ENCODE data around the gene RBM41.
"Not testable (repeated sequence)": the region's sequence is repeated elsewhere in the genome, so short reads cannot be mapped to it uniquely, and the experiment has no call there.

The RBM41 gene

DNA sequence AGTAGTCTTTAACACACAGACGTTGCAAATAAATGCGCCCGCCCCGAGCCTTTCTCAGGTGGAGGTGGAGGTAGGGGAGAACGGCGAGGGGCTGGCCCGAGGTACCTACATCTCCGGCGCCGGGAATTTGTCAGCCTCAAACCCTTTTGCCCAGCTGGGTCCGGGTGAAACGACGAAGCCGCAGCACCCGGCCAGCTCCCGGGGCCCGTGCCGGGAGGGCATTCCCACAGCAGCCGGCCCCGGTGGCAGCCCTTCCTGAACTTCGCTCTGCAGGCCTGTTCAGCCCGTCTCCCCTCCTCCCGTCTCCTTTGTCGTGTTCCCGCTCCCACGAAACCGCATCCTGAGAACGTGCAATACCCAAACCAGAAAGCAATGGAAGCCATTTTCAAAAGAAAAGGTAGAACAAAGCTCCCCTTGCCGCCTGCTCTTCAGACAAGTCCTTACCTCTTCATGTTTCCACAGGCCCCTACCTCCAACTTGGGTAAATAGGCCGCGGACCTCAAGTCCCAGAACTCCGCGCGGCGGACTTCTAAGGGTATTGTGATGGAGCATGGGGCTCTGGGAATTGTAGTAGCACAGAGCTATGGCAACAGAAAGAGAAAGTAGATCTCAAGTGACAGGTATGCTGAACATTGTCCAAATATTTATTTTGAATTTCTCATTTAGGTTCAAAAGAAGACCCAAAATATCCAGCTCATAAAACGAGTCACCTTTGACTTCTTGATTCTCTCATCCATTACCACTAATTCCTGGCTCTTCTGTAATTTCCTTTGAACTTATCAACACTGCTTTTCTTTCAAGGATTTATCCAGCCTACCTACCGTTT lies at the start of gene RBM41:
RBM41 (minus strand) TSS at position 501 of the 826 bp plus-strand sequence; CDS start at position 452, 49 bp downstream.
- DNase-seq = peak; percentile 19 to 46

DNA sequence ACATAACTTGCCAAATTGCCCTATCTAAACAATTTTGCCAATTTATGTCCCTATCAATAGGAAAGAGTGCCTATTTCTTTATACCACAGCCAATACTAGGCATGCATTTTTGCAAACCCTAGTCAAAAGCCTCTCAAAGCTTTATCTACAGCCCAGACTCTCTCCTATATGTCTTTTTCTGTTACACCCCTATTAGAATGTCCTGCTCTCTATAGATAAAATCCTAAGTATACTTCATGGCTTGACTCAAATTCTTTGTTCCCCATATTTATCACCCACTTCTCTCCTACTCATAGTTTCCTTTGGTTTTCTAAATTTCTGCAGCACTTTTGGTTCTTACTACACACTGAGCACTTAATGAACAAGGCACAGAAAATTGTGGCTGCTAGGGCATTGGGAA lies 49.6 kb upstream of the RBM41 start:
- no peak for DNase-seq

DNA sequence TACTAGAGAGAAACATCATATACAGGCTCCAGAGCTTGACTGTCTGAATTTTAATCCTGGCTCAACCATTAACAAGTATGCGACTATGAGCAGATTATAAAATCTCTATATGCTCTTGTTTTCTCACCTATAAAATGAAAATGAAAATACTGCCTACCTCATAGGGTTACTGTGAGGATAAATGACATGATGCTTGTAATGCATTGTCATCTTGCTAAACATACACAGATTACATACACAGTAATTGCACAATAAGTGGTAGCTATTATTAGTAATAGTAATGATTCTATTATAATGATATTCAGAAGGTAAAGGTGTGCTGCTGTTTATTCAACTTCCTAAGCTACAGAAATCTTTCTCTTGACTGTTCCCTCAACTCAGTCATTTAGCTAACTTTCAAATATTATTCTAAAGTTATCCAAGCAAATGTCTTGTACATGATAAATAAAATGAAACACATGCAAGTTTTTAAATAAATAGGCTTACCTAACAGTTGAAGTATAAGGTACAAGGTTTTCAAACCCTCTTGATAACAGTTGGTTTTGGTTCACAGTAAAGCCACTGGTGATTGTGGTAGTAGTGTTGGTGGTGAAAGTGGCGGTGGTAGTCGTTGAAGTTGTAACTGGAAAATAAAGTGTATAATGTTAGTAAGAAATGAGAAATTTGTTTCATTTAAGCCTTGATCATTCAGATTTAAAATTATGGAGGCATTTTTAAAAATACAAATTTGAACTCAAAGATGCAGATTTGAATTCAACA lies 48.7 kb upstream of the RBM41 start:
- DNase-seq = no peak

DNA sequence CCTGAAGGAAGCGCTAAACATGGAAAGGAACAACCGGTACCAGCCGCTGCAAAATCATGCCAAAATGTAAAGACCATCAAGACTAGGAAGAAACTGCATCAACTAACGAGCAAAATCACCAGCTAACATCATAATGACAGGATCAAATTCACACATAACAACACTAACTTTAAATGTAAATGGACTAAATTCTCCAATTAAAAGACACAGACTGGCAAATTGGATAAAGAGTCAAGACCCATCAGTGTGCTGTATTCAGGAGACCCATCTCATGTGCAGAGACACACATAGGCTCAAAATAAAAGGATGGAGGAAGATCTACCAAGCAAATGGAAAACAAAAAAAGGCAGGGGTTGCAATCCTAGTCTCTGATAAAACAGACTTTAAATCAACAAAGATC lies 39.0 kb upstream of the RBM41 start:
- not testable (repeated sequence) for DNase-seq

DNA sequence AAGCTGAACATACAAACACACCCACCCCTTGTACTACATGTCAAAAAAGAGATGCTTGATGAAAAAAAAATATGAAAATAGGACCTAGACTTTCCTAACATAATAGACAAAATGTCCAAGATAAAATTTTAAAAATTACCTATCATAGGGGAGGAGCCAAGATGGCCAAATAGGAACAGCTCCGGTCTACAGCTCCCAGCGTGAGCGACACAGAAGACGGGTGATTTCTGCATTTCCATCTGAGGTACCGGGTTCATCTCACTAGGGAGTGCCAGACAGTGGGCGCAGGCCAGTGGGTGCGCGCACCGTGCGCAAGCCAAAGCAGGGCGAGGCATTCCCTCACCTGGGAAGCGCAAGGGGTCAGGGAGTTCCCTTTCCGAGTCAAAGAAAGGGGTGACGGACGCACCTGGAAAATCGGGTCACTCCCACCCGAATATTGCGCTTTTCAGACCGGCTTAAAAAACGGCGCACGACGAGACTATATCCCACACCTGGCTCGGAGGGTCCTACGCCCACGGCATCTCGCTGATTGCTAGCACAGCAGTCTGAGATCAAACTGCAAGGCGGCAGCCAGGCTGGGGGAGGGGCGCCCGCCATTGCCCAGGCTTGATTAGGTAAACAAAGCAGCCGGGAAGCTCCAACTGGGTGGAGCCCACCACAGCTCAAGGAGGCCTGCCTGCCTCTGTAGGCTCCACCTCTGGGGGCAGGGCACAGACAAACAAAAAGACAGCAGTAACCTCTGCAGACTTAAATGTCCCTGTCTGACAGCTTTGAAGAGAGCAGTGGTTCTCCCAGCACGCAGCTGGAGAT lies 37.2 kb upstream of the RBM41 start:
- not testable (repeated sequence) for DNase-seq

DNA sequence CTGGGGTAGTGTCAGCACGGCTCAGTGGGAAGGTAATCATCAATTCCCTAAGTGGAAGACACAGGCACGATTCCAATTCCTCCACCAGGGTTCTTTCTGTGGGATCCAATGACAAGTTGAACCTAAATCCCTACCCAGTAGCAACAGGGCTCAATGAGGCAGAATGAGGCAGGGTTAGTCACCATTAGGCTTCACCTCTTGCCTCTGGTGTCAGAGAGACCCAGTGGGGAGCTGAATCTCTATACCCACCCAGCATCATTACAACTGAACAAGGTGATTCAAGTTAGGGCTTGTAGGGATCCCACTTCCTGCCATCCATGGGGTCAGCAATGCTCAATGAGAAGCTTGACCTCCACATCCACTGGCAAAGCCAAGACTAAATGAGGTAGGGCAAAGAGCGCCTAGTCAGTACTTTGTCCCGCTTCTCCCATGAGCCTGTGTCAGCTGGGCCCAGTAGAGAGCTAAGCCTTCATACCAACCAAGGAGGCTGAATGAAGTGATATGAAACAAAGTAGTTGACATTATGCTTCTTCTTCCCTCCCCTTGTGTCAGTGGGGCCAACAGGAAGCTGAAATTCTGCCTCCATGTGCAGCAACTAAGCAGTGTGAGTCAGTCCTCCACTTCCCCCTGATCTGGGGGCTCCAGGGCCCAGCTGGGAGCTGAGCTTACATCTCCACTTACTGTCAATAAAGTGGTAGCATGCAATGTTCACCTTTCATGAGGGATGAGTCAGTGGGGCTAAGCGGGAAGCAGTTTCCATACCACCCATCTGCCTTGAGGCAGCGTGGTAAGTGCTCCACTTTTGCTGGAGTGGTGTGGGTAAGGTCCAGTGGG lies 36.4 kb upstream of the RBM41 start:
- DNase-seq = no peak

DNA sequence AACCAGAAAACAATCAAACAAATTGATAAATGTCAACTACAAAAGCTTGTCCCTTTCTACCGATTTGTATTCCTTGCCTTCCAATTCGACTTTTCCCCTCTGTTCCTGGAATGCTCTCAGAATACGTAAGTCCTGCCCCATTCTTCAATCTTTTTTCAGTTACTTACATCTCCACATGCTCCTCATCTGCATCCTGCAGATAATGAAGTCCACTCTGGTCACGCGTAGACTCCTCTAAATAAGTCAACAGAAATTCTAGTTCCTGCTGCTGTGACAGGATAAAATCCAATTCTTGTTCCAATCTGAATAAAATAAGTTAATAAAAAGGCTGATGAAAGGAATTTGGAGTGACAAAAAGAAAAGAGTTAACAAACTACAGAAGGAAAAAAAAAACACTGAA lies 34.4 kb upstream of the RBM41 start:
- no peak for DNase-seq

DNA sequence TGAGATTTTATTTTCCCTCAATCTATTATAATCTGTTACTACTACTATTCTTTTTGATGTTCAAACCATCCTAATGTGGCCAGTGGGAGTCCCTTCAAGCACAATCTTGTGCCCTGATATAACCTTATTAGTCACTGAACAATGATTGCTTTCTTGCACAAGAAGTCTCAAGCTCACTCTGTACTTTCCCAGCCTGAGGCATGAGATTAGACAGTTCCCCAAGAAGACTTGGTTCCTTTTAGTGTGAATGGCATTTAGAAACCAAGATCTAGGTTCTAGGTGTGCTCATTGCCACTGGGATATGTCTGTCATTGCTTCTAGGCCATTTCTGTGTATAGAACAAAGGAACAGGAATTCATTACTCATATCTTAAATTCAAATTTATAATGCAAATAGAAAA lies 28.0 kb upstream of the RBM41 start:
- no peak for DNase-seq

DNA sequence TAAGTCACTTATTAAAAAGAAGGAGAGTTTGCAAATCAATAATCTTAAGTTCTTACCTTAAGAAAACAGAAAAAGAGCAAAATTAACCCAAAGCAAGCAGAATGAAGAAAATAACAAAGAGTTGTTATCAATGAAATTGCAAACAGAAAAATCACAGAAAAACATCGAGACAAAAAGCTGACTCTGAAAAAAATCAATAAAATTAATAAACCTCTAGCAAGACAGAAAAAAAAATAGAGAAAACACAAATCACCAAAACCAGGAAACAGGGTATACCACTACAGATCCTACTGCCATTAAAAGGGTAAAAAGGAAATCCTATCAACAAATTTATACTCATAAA lies 17.3 kb upstream of the RBM41 start:
- no peak for DNase-seq

DNA sequence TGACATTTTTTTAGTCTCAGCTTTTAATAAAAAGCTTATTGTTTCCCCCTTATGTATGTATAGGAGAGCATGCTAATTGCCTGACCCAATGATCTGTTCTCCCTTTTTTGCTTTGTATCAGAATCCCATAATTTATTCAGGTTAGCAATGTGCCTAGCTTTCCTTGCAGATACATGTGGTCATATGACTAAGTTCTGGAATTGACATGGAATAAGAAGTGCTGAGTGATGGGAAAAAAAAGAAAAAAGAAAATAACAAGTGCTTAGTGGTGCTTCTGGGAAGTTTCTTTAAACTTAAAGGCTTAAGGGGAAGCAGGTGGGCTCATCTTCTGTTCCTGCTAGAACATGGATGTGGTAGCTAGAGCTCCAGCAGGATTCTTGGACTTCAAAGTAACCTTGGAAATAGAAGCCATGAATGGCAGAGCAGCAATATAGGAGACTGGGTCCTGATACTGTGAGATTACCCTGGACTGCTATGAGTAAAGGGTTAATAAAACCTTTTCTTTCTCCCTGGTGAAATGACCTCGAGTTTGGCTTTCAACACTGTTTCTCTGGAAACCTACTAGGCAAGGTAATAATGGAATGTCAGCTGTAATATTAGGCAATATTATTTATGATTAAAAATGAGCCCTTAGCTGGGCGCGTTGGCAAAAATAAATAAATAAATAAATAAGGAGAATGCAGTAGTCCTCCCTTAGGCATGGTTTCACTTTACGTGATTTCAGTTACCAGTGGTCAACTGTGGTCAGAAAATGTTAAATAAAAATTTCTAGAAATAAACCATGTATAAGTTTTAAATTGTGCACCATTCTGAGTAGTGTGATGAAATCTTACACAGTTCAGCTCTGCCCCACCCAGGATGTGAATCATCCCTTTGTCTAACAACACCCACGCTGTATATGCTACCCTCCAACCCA lies 16.7 kb upstream of the RBM41 start:
- peak in 1 of 2 experiments; percentile 1 for DNase-seq

DNA sequence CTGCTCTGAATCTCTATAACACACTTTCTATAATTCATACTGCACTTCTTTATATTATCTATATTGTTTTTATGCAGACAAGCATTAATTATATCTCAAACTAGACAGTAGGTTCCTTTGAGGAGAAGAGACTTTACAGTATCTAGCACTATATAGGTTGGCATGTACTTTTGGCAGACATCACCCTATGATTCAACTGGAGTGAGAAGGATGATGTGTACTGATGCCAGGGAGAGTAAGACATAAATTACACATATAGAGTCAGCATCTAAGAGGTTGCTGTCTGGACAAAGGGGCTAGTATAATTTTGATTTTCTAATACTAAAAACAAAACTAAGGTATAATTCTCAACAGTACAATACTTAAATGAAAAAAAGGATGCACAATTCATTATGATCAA lies 5.1 kb upstream of the RBM41 start:
- DNase-seq = no peak

DNA sequence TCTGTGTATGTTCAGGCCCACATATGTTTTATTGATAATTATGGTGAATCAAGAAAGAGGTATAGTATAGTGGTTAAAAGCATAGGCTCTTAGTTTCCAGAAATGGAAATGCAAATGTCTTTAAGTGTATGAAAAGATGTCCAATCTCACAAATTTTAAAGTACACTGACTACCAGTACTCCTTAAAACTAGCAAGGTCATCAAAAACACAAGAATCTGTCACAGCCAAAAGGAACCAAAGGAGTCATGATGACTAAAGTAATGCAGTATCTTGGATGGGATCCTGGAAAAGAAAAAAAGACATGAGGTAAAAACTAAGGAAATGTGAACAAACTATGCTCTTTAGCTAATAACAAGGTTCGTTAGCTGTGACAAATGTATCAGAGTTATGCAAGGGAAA lies 661 bp upstream of the RBM41 start:
- DNase-seq = no peak

DNA sequence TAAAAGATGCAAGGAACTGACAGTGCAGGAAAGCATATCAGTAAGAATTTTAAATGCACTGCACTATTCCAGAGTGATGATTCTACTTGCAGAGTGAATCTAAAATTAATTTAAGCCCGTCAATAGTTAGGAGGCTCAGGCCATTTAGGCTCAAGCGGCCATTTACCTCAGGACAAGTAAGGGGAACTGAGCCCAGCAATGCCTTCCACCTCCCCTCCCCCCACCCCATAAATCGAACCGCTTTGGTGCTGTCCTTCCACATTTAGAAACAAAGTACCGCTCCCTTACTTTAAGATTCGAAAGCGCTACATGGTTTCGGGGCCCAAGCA lies 665 bp downstream of the RBM41 start:
- DNase-seq = no peak

DNA sequence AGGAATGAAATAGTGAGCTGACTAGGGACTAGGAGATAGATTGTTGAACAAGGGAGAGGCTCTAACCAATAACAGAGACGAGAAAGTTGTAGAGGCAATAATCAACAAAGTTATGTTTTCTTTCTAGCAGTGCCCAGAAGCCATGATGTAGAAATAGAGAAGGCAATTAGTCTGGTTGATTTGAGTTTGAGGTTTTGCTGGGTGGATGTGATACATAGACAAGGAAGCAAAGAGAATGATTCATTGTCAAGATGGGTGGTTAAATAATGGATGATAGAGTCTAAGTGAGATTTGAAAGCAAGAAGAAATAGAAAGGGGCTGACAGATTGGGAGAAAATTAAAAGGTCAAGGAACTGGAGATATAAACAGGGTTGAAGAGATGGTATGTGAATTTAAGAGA lies 11.2 kb downstream of the RBM41 start:
- DNase-seq = no peak

DNA sequence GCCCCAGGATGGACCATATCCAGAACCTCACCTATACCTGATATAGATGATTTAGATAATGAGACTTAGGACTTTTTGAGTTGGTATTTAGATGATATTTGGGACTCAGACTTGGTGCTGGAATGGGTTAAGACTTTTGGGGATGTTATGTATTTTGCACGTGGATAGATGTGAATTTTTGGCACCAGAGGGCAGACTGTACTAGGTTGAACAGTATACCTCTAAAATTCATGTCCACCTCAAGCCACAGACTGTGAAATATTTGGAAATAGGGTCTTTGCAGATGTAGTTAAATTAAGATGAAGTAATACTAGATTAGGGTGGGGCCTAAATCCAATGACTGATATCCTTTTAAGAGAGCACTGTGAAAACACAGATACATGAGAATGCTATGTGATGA lies 15.6 kb downstream of the RBM41 start:
- no peak for DNase-seq

DNA sequence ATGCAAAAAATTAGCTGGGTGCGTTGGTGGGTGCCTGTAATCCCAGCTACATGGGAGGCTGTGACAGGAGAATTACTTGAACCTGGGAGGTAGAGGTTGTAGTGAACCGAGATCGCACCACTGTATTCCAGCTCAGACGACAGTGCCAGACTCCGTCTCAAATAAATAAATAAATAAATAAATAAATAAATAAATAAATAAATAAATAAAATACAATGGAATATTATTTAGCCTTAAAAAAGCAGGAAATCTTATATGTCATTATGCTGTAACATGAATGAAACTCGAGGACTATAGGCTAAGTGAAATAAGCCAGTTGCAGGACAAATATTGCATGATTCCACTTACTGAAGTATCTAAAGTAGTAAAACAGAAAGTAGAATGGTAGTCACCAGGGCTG lies 42.5 kb downstream of the RBM41 start:
- no peak for DNase-seq

DNA sequence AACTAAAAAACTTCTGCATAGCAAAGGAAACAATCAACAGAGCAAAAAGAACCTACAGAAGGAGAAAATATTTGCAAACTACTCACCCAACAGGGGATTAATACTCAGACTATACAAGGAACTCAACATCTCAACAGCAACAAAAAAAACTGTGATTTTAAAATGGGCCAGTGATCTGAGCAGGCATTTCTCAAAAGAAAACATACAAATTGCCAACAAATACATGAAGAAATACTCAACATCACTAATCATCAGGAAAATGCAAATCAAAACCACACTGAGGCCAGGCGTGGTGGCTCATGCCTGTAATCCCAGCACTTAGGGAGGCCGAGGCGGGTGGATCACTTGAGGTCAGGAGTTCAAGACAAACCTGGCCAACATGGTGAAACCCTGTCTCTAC lies 60.9 kb downstream of the RBM41 start:
- DNase-seq = not testable (repeated sequence)

DNA sequence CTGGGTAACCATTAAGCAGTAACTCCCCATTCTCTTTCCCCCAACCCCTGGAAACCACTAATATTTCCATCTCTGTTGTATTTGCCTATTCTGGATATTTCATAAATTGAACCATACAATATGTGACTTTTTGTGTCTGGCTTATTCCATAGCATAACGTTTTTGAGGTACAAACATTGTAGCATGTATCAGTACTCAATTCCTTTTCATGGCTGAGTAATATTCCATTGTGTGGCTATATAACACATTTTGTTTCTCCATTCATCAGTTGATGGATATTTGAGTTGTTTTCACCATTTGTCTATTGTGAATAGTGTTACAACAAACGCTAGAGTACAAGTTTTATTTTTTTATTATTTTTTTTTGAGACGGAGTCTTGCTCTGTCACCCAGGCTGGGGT lies 63.6 kb downstream of the RBM41 start:
- no peak for DNase-seq

DNA sequence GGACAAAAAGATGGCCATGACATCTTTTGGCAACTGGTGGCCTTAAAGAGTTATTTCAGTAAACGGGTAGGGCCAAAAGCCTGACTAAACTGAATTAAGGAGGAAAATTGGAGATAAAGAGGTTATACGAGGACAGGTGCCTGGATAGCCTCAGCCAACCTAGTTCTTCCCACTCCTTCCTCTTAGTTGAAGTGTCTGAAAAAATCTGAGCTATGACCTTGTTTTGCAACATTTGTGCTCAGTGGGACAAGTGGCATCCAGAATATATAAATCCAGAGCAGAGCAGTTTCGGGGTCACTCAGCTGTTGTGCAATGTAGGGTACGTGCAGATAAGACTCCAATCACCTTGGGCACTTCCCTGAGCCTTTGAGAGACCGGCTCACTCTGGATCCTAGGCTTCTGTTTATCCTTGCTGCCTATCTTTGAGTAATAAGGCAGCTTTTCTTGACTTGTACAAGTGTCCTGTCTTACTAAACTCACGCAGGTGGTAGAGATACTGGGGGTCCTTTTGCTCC lies 68.4 kb downstream of the RBM41 start:
- DNase-seq = no peak

DNA sequence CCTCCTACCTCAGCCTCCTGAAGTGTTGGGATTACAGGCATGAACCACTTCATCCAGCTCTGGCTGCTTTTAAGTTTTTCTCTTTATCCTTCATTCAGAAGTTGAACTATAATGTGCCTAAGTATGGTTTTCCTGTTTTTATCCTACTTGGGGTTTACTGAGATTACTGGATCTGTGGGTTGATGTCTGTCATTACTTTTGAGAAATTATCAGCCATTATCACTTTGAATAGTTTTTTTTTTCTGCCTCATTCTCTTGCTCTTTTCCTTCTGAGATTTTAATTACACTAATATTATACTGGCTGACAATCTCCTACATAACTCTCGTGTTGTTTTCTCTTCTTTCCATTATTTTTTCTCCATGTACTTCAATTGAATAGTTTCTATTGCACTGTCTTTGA lies 71.0 kb downstream of the RBM41 start:
- DNase-seq = no peak

DNA sequence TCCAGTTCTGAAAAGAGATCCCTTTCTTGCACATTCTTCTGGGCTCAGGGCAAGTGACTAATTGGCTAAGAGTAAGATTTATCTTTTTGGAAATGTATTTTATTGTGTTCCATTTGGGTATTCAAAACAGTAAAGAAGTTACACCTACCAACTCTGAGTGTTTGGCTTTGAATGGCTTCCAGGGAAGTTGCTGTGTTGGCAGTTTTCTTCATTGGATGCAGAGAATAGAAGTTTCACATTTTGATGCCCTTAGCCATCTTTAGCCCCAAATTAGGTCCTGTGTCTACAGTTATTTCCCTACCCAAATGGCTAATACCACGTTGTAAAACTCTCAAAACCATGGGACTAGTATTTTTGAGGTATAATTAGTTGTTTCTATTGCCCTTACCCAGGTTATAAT lies 88.9 kb downstream of the RBM41 start:
- no peak for DNase-seq

All from SW 1271 (cell line).